ENCODE measurements around the gene SLC6A17.

GRCh38 chr1:110223127-110223526, 72.8 kb downstream of the SLC6A17 start:
- TF ChIP-seq CTCF (IDR thresholded peaks at IDR 0.05) = no peak
- no peak for TF ChIP-seq ZFX (IDR thresholded peaks at IDR 0.05; ENCODE audit: borderline replicate concordance)

Measured in 22Rv1 (cell line).